Frontal cortex (tissue), 4 donors: Measurements from ENCODE around the gene NDEL1. TPM values are rescaled to one million over a fixed set of nuclear protein-coding genes. Genes with fewer than 3 reads are reported as not detected.
A peak's percentile ranks its signal among the peaks of the same experiment; 100 is the strongest.
"Not testable (repeated sequence)": the region's sequence is repeated elsewhere in the genome, so short reads cannot be mapped to it uniquely, and the experiment has no call there.

Source experiments
- DNase-seq, 2 donors: peaks; one replicate each; pipeline ENCODE4 v3.0.0; 2012; ENCODE audit warnings: low spot score in 2 of 2
- FAIRE-seq: peaks from 2 replicates; lab custom pipeline; 2012; peaks lifted over from hg19 to GRCh38; lab: Jason Lieb, UNC
- total RNA-seq: library from RNA; depleted of rRNA; stranded (reverse); fragments of >200 nt; gene quantifications from one replicate; pipeline ENCODE4 v1.2.3, GENCODE V29; 2014
- donor health status: control.
- donor health status: control.
- donor health status: control.

The NDEL1 gene
- 41.2 TPM for total RNA-seq

DNA sequence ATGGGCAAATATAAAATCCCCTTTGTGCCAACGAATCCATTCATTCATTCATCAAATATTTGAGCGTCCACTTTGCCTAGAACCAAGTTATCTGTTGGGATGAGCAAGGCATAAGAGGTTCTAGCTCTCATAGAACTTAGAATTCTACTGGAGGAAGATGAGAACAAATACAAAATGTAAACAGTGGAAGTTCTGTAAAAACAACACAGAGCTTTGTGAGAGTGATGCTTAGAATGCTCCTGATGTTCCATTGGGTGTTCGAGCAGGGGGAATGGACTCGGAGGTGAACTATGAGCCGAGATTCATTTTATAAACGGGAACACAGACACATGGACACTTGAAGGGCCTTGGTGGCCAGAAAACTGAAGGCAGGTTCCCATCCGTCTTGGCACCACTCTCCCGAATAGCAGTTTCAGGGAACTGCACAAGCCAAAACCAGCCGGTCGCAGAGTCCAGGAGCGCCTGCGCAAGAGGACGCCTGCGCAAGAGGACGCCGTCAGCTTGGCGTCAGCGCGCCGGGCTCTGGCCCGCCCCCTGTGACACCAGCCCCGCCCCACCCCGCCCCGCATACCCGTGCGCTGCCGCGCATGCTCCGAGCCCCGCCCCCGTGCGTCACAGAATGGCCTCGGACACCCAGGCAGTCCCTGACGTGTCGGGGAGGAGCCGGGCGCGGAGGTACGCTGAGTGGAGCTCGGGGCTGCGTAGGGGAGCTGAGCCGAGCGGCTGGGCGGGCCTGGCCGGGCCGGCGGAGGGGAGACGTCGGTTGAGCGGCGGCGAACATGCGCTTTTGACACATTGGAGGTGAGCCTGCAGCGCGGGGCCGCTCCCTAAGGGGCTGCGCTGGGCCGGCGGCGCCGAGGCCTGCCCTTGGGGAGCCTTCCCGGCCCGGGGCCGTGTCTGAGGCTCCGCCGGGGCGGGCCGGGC, at the start of gene NDEL1:
NDEL1 (plus strand) TSS at position 640 of the 924 bp plus-strand sequence. CDS start 8,388 bp downstream, outside the sequence.
- FAIRE-seq = no peak
- peak; percentile 99 for DNase-seq

- FAIRE-seq (no peak), DNase-seq (no peak)
Measured at GRCh38 chr17:8386841-8387240, 48.8 kb upstream of the NDEL1 start.

- DNase-seq (no peak), FAIRE-seq (no peak)
Measured at GRCh38 chr17:8387914-8388651, 47.6 kb upstream of the NDEL1 start.

- FAIRE-seq (no peak), DNase-seq (no peak)
Measured at GRCh38 chr17:8391711-8392110, 44.0 kb upstream of the NDEL1 start.

- FAIRE-seq = no peak
Measured at GRCh38 chr17:8392274-8392673, 43.4 kb upstream of the NDEL1 start.

DNA sequence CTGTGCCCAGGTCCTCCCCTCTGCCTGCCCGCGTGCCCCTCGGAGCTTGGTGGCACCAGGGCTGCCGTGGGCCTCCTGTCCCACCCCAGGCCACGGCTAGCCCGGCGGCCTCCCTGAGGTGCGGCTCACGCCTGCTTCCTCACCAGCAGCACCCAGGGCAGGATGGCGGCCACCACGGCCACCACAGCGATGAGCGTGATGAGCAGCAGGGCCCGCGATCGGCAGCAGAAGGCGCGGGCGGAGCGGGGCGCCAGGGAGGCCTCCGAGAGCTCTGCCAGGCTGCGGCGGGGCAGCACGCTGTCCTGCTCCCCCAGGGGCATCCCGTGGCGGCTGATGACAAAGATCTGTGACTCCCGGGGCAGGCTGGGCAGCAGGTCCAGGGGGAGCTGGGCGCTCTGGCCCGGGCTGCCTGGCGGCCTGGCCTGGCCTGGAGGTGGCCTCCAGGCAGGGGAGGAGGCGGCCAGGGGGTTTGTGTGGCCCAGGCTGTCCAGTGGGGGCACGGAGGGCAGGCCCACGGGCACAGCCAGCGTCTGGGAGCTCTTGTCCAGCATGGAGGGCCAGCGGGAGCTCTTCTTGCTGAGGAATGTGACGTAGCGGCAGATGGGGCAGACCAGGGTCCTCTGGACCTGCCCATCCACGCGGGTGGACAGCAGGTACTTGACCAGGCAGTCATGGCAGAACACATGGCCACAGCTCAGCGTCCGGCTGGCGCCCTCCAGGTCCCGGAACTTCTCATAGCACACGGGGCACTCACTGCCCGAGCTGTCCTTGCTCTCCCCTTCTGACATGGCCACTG, 42.8 kb upstream of the NDEL1 start:
- FAIRE-seq (no peak), DNase-seq (no peak)

More at GRCh38 chr17:8392274-8392673, 43.4 kb upstream of the NDEL1 start:
- no peak for DNase-seq

DNA sequence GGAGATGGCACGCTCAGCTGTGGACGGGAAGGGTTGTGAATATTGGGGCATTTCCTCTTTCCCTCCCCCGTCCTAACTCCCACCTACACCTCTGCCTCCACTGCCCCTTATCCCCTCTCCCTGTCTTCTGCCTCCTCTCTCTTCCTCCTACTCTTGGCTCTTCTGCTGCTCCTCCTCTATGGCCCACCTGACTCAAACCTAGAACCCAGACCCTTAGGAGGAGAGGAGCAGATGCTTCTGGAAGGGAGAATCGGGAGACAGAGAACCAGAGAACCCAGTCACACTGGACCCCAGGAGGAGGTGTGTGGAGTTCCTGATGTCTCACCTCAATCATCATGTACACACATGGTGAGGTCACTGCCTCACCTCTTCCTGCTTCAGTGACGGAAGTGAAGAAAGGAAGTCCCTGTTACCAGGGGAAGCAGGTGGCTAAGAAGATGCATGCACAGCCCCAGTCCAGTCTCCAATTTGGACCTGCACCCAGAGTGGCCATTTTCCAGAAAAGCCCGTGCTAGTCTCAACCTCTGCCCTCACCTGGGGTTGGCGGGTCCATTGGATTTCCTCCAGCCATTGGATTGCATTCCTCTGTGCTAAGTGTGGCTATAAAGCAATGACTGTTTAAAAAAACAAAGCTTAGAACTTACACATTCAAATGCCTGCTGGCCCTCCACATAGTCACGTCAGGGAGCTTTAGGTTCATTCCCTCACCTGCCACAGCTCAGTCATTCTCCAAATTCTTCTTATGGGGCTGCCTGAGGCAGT, 42.0 kb upstream of the NDEL1 start:
- no peak for FAIRE-seq
- no peak for DNase-seq

GRCh38 chr17:8394497-8394896, 41.2 kb upstream of the NDEL1 start:
- FAIRE-seq, DNase-seq: not testable (repeated sequence)

GRCh38 chr17:8397636-8398035, 38.0 kb upstream of the NDEL1 start, which contains the start of gene RNF222:
Gene RNF222 (minus strand): TSS chr17:8397827. CDS start chr17:8393461, 4,366 bp downstream.
- DNase-seq = no peak
- FAIRE-seq = no peak

GRCh38 chr17:8398980-8399379, 36.7 kb upstream of the NDEL1 start:
- no peak for DNase-seq
- FAIRE-seq = no peak

- FAIRE-seq = no peak
- DNase-seq = no peak
Measured at GRCh38 chr17:8401107-8401506, 34.6 kb upstream of the NDEL1 start.

GRCh38 chr17:8402921-8403536, 32.7 kb upstream of the NDEL1 start:
- no peak for FAIRE-seq
- DNase-seq = no peak

GRCh38 chr17:8405499-8406016, 30.1 kb upstream of the NDEL1 start:
- DNase-seq (no peak), FAIRE-seq (no peak)

GRCh38 chr17:8406174-8406573, 29.5 kb upstream of the NDEL1 start:
- FAIRE-seq = no peak

DNA sequence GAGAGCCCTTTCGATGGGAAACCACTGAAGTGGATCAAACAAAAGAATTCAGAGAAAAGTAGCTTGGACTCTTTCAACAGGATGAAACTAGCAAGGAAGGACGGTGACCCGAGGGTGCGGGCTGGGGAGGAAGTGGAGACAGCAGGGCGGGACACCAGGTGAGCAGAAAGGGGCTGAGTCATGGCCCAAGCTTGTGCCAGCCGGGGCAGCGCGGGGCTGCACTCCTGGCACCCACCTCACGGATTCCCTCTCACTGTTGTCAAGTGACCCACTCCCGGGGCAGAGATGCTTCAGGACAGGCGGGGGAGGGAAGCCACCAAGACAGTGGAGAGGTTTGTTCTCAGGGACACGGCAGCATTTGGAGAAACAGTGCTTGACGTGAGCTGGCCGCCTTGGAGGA, 27.3 kb upstream of the NDEL1 start:
- FAIRE-seq (no peak), DNase-seq (no peak)

More at GRCh38 chr17:8406174-8406573, 29.5 kb upstream of the NDEL1 start:
- no peak for DNase-seq

- peak; percentile 49 to 71 for DNase-seq
- FAIRE-seq = no peak
Measured at GRCh38 chr17:8409966-8410882, 25.5 kb upstream of the NDEL1 start.

DNA sequence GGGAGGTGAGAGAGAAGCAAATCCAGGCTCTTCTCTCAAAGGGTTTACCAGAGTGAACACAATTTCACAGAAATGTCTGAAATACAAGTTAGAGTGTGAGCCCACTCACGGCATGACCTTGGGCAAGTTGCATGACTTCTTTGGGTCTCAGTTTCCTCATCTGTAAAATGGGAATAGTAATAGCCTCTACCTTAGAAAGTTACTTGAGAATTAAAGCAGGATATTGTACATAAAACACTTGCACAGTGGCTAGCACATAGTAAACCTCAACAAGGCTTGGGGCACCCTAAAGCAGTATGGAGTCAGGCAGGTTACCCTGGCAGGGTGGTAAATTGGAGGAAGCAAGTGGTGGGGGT, 24.8 kb upstream of the NDEL1 start:
- FAIRE-seq = no peak
- DNase-seq = no peak

GRCh38 chr17:8412089-8412488, 23.6 kb upstream of the NDEL1 start:
- FAIRE-seq (no peak), DNase-seq (no peak)
